ENCODE measurements around the gene LPAR3.
A peak's percentile ranks its signal among the peaks of the same experiment; 100 is the strongest.

LPAR3 gene

DNA sequence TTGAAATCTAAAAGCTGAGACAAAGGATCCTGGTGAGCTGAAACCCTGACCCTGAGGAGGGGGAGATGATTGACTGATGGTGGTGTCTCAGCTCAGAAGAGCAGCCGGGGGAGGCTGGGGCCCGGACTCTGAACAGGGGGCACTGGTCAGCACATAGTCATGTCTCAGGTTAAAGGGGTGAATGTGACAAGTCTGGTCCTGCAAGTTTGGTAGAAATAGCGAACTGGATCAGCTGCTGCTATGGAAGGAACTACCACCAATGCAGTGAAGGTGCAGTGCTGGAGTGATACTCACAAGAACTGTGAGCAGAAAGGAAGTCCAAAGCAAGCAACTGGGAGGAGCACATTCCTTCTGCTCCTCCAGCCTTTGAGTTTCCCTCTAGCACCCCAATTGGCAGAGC is 104.0 kb downstream of the LPAR3 start:
- H3K4me3 ChIP-seq (IDR thresholded peaks at IDR 0.05; ENCODE audit: insufficient read depth, low read depth, low read length) = no peak overlapping the region
- H3K36me3 ChIP-seq (ENCODE audit: insufficient read depth) = no peaks in the 10 kb centered on the region
- no peak for TF ChIP-seq CTCF (conservative IDR thresholded peaks at IDR 0.05; ENCODE audit: low read depth, low read length)
- no peaks in the 10 kb centered on the region for H3K4me1 ChIP-seq (ENCODE audit: low read depth, poor library complexity, severe bottlenecking)
- H3K9ac ChIP-seq = no peak overlapping the region
- H4K20me1 ChIP-seq (ENCODE audit: insufficient read depth) = no peaks in the 10 kb centered on the region
- H3K4me2 ChIP-seq = no peak overlapping the region
- no peak overlapping the region for H3K27ac ChIP-seq
- no peaks in the 10 kb centered on the region for H3K27me3 ChIP-seq (ENCODE audit: insufficient read depth, low read depth)
- H3K79me2 ChIP-seq (ENCODE audit: insufficient read depth, low read depth) = no peaks in the 10 kb centered on the region
- H2AFZ ChIP-seq (ENCODE audit: low read depth) = no peak overlapping the region

GRCh38 chr1:84785271-84786036 is 107.6 kb downstream of the LPAR3 start:
- Histone ChIP-seq H3K9ac (no peak overlapping the region), H4K20me1 (ENCODE audit: insufficient read depth) (no peaks in the 10 kb centered on the region), H3K27me3 (ENCODE audit: insufficient read depth, low read depth) (no peaks in the 10 kb centered on the region), H3K4me3 (IDR thresholded peaks at IDR 0.05; ENCODE audit: insufficient read depth, low read depth, low read length) (no peak overlapping the region), H3K27ac (no peak overlapping the region), H3K4me1 (ENCODE audit: low read depth, poor library complexity, severe bottlenecking) (no peaks in the 10 kb centered on the region), H3K4me2 (no peak overlapping the region), H3K36me3 (ENCODE audit: insufficient read depth) (no peaks in the 10 kb centered on the region), H3K79me2 (ENCODE audit: insufficient read depth, low read depth) (no peaks in the 10 kb centered on the region), H2AFZ (ENCODE audit: low read depth) (no peak overlapping the region)
- no peak for TF ChIP-seq CTCF (conservative IDR thresholded peaks at IDR 0.05; ENCODE audit: low read depth, low read length)

- no peak for TF ChIP-seq CTCF (conservative IDR thresholded peaks at IDR 0.05; ENCODE audit: low read depth, low read length)
- Histone ChIP-seq H2AFZ (ENCODE audit: low read depth) (no peak overlapping the region), H3K27me3 (ENCODE audit: insufficient read depth, low read depth) (no peaks in the 10 kb centered on the region), H3K27ac (no peak overlapping the region), H3K9ac (no peak overlapping the region), H3K4me1 (ENCODE audit: low read depth, poor library complexity, severe bottlenecking) (no peaks in the 10 kb centered on the region), H3K79me2 (ENCODE audit: insufficient read depth, low read depth) (no peaks in the 10 kb centered on the region), H3K4me2 (no peak overlapping the region), H3K36me3 (ENCODE audit: insufficient read depth) (no peaks in the 10 kb centered on the region), H3K4me3 (IDR thresholded peaks at IDR 0.05; ENCODE audit: insufficient read depth, low read depth, low read length) (no peak overlapping the region), H4K20me1 (ENCODE audit: insufficient read depth) (no peaks in the 10 kb centered on the region)
Measured at GRCh38 chr1:84782881-84783280, 110.1 kb downstream of the LPAR3 start.

- H3K4me3 ChIP-seq (IDR thresholded peaks at IDR 0.05; ENCODE audit: insufficient read depth, low read depth, low read length) = no peak overlapping the region
Measured at GRCh38 chr1:84781946-84782771, 110.8 kb downstream of the LPAR3 start.

More at GRCh38 chr1:84781946-84782771, 110.8 kb downstream of the LPAR3 start:
- no peak overlapping the region for H3K9ac ChIP-seq
- H3K27ac ChIP-seq = no peak overlapping the region
- TF ChIP-seq CTCF (conservative IDR thresholded peaks at IDR 0.05; ENCODE audit: low read depth, low read length) = peak; percentile 72
- H4K20me1 ChIP-seq (ENCODE audit: insufficient read depth) = no peaks in the 10 kb centered on the region
- H3K4me2 ChIP-seq = no peak overlapping the region
- H3K27me3 ChIP-seq (ENCODE audit: insufficient read depth, low read depth) = no peaks in the 10 kb centered on the region
- no peak overlapping the region for H2AFZ ChIP-seq (ENCODE audit: low read depth)
- H3K4me1 ChIP-seq (ENCODE audit: low read depth, poor library complexity, severe bottlenecking) = no peaks in the 10 kb centered on the region
- no peaks in the 10 kb centered on the region for H3K36me3 ChIP-seq (ENCODE audit: insufficient read depth)
- H3K79me2 ChIP-seq (ENCODE audit: insufficient read depth, low read depth) = no peaks in the 10 kb centered on the region

Measured in KMS-11 (cell line).